WERI-Rb-1 (cell line): ENCODE data around the gene DENND5B.

Source experiments
- DNase-seq: peaks from one replicate; pipeline ENCODE4 v3.0.0-alpha.2; 2020
- H3K27ac ChIP-seq: fragments of 250-450 bp; sonication (Bioruptor Pico); 2 replicates; pipeline ENCODE4 v1.5.1; 2020; ENCODE audit warnings: mild to moderate bottlenecking, moderate library complexity
- H3K27me3 ChIP-seq: fragments of 250-450 bp; sonication (Bioruptor Pico); 2 replicates; pipeline ENCODE4 v1.5.1; 2021; ENCODE audit warnings: mild to moderate bottlenecking, low read depth, moderate library complexity; ENCODE audit not compliant: insufficient read depth, severe bottlenecking
- H3K36me3 ChIP-seq: fragments of 250-450 bp; sonication (Bioruptor Pico); 2 replicates; pipeline ENCODE4 v1.5.1; 2020; ENCODE audit warnings: mild to moderate bottlenecking, moderate library complexity
- H3K4me3 ChIP-seq: 2 replicates; pipeline ENCODE4 v1.5.1; 2011; ENCODE audit warnings: low read depth, mild to moderate bottlenecking, control low read depth, low read length
- H3K9me3 ChIP-seq: fragments of 250-450 bp; sonication (Bioruptor Pico); 2 replicates; pipeline ENCODE4 v1.5.1; 2021; ENCODE audit warnings: mild to moderate bottlenecking, moderate library complexity; ENCODE audit not compliant: severe bottlenecking
- CTCF ChIP-seq: IDR thresholded peaks from 2 replicates; pipeline ENCODE4 v1.5.1; 2011; ENCODE audit warnings: low read depth, mild to moderate bottlenecking, control low read depth, inconsistent platforms, low read length

DENND5B gene

GRCh38 chr12:31629756-31630732 is 39.1 kb upstream of the DENND5B start:
- H3K27me3 ChIP-seq = no peaks in the 10 kb centered on the region
- no peak for TF ChIP-seq CTCF
- H3K9me3 ChIP-seq = no peaks in the 10 kb centered on the region
- H3K4me3 ChIP-seq = peak overlapping the region; percentile 9
- peak overlapping the region; percentile 33 for H3K27ac ChIP-seq
- no peaks in the 10 kb centered on the region; the same call in 1 of the 2 replicates for H3K36me3 ChIP-seq
- DNase-seq = peak; percentile 42

GRCh38 chr12:31627456-31628054 is 36.6 kb upstream of the DENND5B start:
- H3K36me3 ChIP-seq = no peaks in the 10 kb centered on the region; the same call in 1 of the 2 replicates
- no peaks in the 10 kb centered on the region for H3K9me3 ChIP-seq
- no peak for TF ChIP-seq CTCF
- DNase-seq = no peak
- no peak overlapping the region for H3K27ac ChIP-seq
- no peaks in the 10 kb centered on the region for H3K27me3 ChIP-seq
- H3K4me3 ChIP-seq = no peak overlapping the region

GRCh38 chr12:31626270-31626995 is 35.5 kb upstream of the DENND5B start:
- Histone ChIP-seq H3K27ac (no peak overlapping the region), H3K4me3 (no peak overlapping the region), H3K36me3 (no peaks in the 10 kb centered on the region; the same call in 1 of the 2 replicates), H3K27me3 (no peaks in the 10 kb centered on the region), H3K9me3 (no peaks in the 10 kb centered on the region)
- no peak for DNase-seq
- no peak for TF ChIP-seq CTCF

- DNase-seq = no peak
- Histone ChIP-seq H3K9me3 (no peaks in the 10 kb centered on the region), H3K36me3 (no peaks in the 10 kb centered on the region; the same call in 1 of the 2 replicates), H3K27me3 (no peaks in the 10 kb centered on the region), H3K4me3 (no peak overlapping the region), H3K27ac (no peak overlapping the region)
- TF ChIP-seq CTCF = no peak
Measured at GRCh38 chr12:31622038-31622437, 31.1 kb upstream of the DENND5B start.

- no peak for TF ChIP-seq CTCF
- no peaks in the 10 kb centered on the region for H3K27me3 ChIP-seq
- no peaks in the 10 kb centered on the region for H3K9me3 ChIP-seq
- no peak for DNase-seq
- no peaks in the 10 kb centered on the region for H3K36me3 ChIP-seq
- no peak overlapping the region for H3K27ac ChIP-seq
- no peak overlapping the region for H3K4me3 ChIP-seq
Measured at GRCh38 chr12:31620311-31620710, 29.4 kb upstream of the DENND5B start.
